ENCODE results near the gene ATP12A. TPM values are rescaled to one million over a fixed set of nuclear protein-coding genes. Genes with fewer than 3 reads are reported as not detected.

Gene ATP12A
- total RNA-seq, 6 experiments from 2014 or later = not detected

- no peak overlapping the region for H3K27ac Mint-ChIP-seq
- no peak for TF ChIP-seq CTCF (IDR thresholded peaks at IDR 0.05)
- no peaks in the 10 kb centered on the region for H3K36me3 Mint-ChIP-seq (ENCODE audit: low read depth)
- no peaks in the 10 kb centered on the region for H3K9me3 Mint-ChIP-seq
- H3K4me1 Mint-ChIP-seq (ENCODE audit: low read depth) = peaks cover 7% of the 10 kb centered on the region; the same call in 1 of the 2 replicates
- peaks cover 13% of the 10 kb centered on the region for H3K27me3 Mint-ChIP-seq (ENCODE audit: insufficient read depth)
- H3K4me3 Mint-ChIP-seq = no peak overlapping the region
- peak; percentile 22 for DNase-seq
These were observed 25.5 kb upstream of the ATP12A start for GRCh38 chr13:24654741-24655140.

GRCh38 chr13:24659239-24659638, 21.0 kb upstream of the ATP12A start:
- H3K4me3 Mint-ChIP-seq = no peak overlapping the region
- H3K4me1 Mint-ChIP-seq (ENCODE audit: low read depth) = no peaks in the 10 kb centered on the region
- peaks cover 14% of the 10 kb centered on the region for H3K27me3 Mint-ChIP-seq (ENCODE audit: insufficient read depth)
- H3K36me3 Mint-ChIP-seq (ENCODE audit: low read depth) = no peaks in the 10 kb centered on the region
- DNase-seq = no peak
- no peak overlapping the region for H3K27ac Mint-ChIP-seq
- H3K9me3 Mint-ChIP-seq = no peaks in the 10 kb centered on the region
- TF ChIP-seq CTCF (IDR thresholded peaks at IDR 0.05) = no peak

DNA sequence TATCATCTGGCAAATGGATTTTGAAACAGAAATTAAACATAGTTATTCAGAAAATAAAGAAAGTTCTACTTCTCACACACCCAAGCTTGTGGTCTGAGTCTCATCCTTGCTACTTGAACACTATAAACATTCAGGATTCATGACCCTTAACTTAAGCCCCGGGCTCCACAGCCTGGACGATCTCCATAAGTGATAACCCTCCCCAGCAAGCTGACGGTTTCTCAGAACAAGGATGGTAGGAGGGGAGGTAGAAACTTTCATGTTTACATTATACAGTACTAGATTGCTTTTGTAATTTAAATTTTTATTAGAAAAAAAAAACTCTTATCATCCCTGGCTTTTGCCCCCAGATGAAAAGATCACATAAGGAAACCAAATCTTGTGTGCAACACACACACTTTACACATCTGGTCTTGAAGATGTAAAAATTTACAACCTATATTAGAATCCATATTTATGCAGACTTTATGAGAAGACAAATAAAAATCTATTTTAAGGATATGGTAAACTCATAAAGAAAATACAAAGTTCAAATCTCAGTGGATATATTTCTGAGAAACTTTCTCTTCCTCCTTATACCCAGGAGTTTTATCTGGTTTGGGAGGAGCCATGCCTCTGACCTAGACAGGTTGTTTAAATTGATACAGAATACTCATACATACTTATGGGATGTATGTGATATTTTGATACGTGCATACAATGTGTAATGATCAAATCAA, 20.0 kb upstream of the ATP12A start:
- Mint-ChIP-seq H3K27ac (no peak overlapping the region), H3K4me3 (no peak overlapping the region), H3K9me3 (no peaks in the 10 kb centered on the region), H3K4me1 (ENCODE audit: low read depth) (peaks cover 5% of the 10 kb centered on the region; the same call in 1 of the 2 replicates), H3K36me3 (ENCODE audit: low read depth) (no peaks in the 10 kb centered on the region), H3K27me3 (ENCODE audit: insufficient read depth) (peaks cover 14% of the 10 kb centered on the region)
- DNase-seq = no peak
- no peak for TF ChIP-seq CTCF (IDR thresholded peaks at IDR 0.05)

DNA sequence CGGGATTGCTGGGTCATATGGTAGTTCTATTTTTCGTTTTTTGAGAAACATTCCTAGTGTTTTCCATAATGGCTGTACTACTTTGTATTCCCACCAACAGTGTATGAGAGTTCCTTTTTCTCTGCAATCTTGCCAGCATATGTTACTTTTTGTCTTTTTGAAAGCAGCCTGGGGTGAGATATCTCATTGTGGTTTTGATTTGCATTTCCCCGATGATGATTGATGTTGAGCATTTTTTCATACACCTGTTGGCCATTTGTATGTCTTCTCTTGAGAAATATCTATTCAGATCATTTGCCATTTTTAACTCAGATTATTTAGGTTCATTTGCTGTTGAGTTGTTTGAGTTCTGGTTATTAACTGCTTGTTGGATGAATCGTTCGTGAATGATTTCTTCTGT, 18.5 kb upstream of the ATP12A start:
- H3K27ac Mint-ChIP-seq = no peak overlapping the region
- peaks cover 5% of the 10 kb centered on the region; the same call in 1 of the 2 replicates for H3K4me1 Mint-ChIP-seq (ENCODE audit: low read depth)
- H3K4me3 Mint-ChIP-seq = no peak overlapping the region
- TF ChIP-seq CTCF (IDR thresholded peaks at IDR 0.05) = no peak
- no peaks in the 10 kb centered on the region for H3K9me3 Mint-ChIP-seq
- no peak for DNase-seq
- H3K27me3 Mint-ChIP-seq (ENCODE audit: insufficient read depth) = peaks cover 11% of the 10 kb centered on the region
- H3K36me3 Mint-ChIP-seq (ENCODE audit: low read depth) = no peaks in the 10 kb centered on the region

- no peaks in the 10 kb centered on the region for H3K9me3 Mint-ChIP-seq
- H3K27ac Mint-ChIP-seq = no peak overlapping the region
- DNase-seq = no peak
- peaks cover 5% of the 10 kb centered on the region; the same call in 1 of the 2 replicates for H3K4me1 Mint-ChIP-seq (ENCODE audit: low read depth)
- peaks cover 11% of the 10 kb centered on the region for H3K27me3 Mint-ChIP-seq (ENCODE audit: insufficient read depth)
- no peak for TF ChIP-seq CTCF (IDR thresholded peaks at IDR 0.05)
- no peak overlapping the region for H3K4me3 Mint-ChIP-seq
- no peaks in the 10 kb centered on the region for H3K36me3 Mint-ChIP-seq (ENCODE audit: low read depth)
These were observed 17.8 kb upstream of the ATP12A start for GRCh38 chr13:24662195-24663088.
